ENCODE measurements around the gene FARSB. TPM values are rescaled to one million over a fixed set of nuclear protein-coding genes. Genes with fewer than 3 reads are reported as not detected.
A peak's percentile ranks its signal among the peaks of the same experiment; 100 is the strongest.
"Not testable (repeated sequence)": the region's sequence is repeated elsewhere in the genome, so short reads cannot be mapped to it uniquely, and the experiment has no call there.

FARSB gene
- total RNA-seq, 1 experiment from 2014 or later: 50.7 TPM

GRCh38 chr2:222693837-222694236 is 37.9 kb upstream of the FARSB start:
- RAD21 ChIA-PET (ENCODE audit: low non-redundant PET in 1 of 2, low total read pairs in 2 of 2, uncharacterized antibody in 2 of 2, unreplicated experiment in 2 of 2): interaction anchor here in 1 of 2 experiments (0.6 kb wide), 1 partner anchor 515 kb away, joined by 4 read pairs; no protein-coding TSS in a partner anchor
- CTCF ChIA-PET: interaction anchor here (1.0 to 2.1 kb wide), 4 partner anchors 10 to 245 kb away, joined by 3 to 8 read pairs (median 7); no protein-coding TSS in a partner anchor
- DNase-seq (ENCODE audit: low read depth, low spot score): peak; percentile 41
- Histone ChIP-seq H3K9me2 (ENCODE audit: insufficient read depth) (no peaks in the 10 kb centered on the region), H3K9me3 (ENCODE audit: control insufficient read depth in 1 of 2, insufficient read depth in 1 of 2, low read depth in 1 of 2, low read length in 2 of 2) (no peaks in the 10 kb centered on the region), H3K9ac (ENCODE audit: low read length) (no peak overlapping the region), H3K79me2 (ENCODE audit: insufficient read depth, low read length) (no peaks in the 10 kb centered on the region), H3K4me2 (ENCODE audit: low read length) (no peak overlapping the region), H3K4me1 (ENCODE audit: control insufficient read depth in 1 of 2, insufficient read depth in 2 of 2, low read length in 2 of 2) (peaks cover 0 to 7% of the 10 kb centered on the region in 2 experiments; a peak in 2 of 4 replicates), H4K20me1 (ENCODE audit: insufficient read depth) (no peaks in the 10 kb centered on the region), H3K4me3 (replicated peaks in 1 of 2; ENCODE audit: low read depth in 1 of 2, low read length in 2 of 2) (no peak overlapping the region), H3K27ac (ENCODE audit: low read depth, low read length) (no peak overlapping the region), H2AFZ (ENCODE audit: low read depth, low read length, poor library complexity, severe bottlenecking) (no peak overlapping the region), H3K36me3 (ENCODE audit: control insufficient read depth in 1 of 2, insufficient read depth in 2 of 2, low read length in 2 of 2) (no peaks in the 10 kb centered on the region), H3K27me3 (ENCODE audit: insufficient read depth, low read length) (no peaks in the 10 kb centered on the region)
- POLR2A ChIA-PET: no interaction called here
- no TSS peak for BruUV-seq (replicated peaks)
- intact Hi-C loops (cut with micrococcal nuclease): loop anchor here (1.0 to 5.0 kb wide), 4 partner anchors 209 to 637 kb away; no protein-coding TSS in a partner anchor
- peak; percentile 35 to 58 (median 55); a peak in 5 of 6 replicates for TF ChIP-seq CTCF (IDR thresholded peaks at IDR 0.05 in 2 of 3, conservative IDR thresholded peaks at IDR 0.05 in 1 of 3; ENCODE audit: borderline replicate concordance in 1 of 3, insufficient read depth in 1 of 3, low read depth in 2 of 3, low read length in 2 of 3)
- TF ChIP-seq SIN3A (IDR thresholded peaks at IDR 0.05; ENCODE audit: low read depth): no peak
- TF ChIP-seq RAD21 (IDR thresholded peaks at IDR 0.05; ENCODE audit: low read depth): peak; percentile 81
- TF ChIP-seq CEBPB (IDR thresholded peaks at IDR 0.05; ENCODE audit: low read depth): no peak
- no peak for TF ChIP-seq SP1 (IDR thresholded peaks at IDR 0.05; ENCODE audit: low read depth)
- no peak for TF ChIP-seq FOSL1 (IDR thresholded peaks at IDR 0.05; ENCODE audit: low read depth)
- ATAC-seq: peak; percentile 86

GRCh38 chr2:222693413-222693812 is 37.5 kb upstream of the FARSB start:
- H3K9me3 ChIP-seq (ENCODE audit: control insufficient read depth in 1 of 2, insufficient read depth in 1 of 2, low read depth in 1 of 2, low read length in 2 of 2); H3K79me2 ChIP-seq (ENCODE audit: insufficient read depth, low read length); ATAC-seq; H3K36me3 ChIP-seq (ENCODE audit: control insufficient read depth in 1 of 2, insufficient read depth in 2 of 2, low read length in 2 of 2); H2AFZ ChIP-seq (ENCODE audit: low read depth, low read length, poor library complexity, severe bottlenecking); H3K27ac ChIP-seq (ENCODE audit: low read depth, low read length); BruUV-seq (replicated peaks); H3K4me3 ChIP-seq (replicated peaks in 1 of 2; ENCODE audit: low read depth in 1 of 2, low read length in 2 of 2); H4K20me1 ChIP-seq (ENCODE audit: insufficient read depth); H3K9ac ChIP-seq (ENCODE audit: low read length); H3K9me2 ChIP-seq (ENCODE audit: insufficient read depth); H3K4me1 ChIP-seq (ENCODE audit: control insufficient read depth in 1 of 2, insufficient read depth in 2 of 2, low read length in 2 of 2); H3K27me3 ChIP-seq (ENCODE audit: insufficient read depth, low read length); POLR2A ChIA-PET; H3K4me2 ChIP-seq (ENCODE audit: low read length); DNase-seq (ENCODE audit: low read depth, low spot score): not testable (repeated sequence)
- CTCF ChIA-PET: interaction anchor here (1.8 to 2.1 kb wide), 2 partner anchors 10 to 210 kb away, joined by 6 to 8 read pairs; no protein-coding TSS in a partner anchor
- intact Hi-C loops (cut with micrococcal nuclease): loop anchor here (5.0 kb wide), 2 partner anchors 224 to 636 kb away; no protein-coding TSS in a partner anchor
- RAD21 ChIA-PET (ENCODE audit: low non-redundant PET in 1 of 2, low total read pairs in 2 of 2, uncharacterized antibody in 2 of 2, unreplicated experiment in 2 of 2): interaction anchor here in 1 of 2 experiments (0.6 kb wide), 1 partner anchor 515 kb away, joined by 4 read pairs; no protein-coding TSS in a partner anchor
